Small intestine (tissue), 7 donors: Measurements from ENCODE around the gene DNAAF1. TPM values are rescaled to one million over a fixed set of nuclear protein-coding genes. Genes with fewer than 3 reads are reported as not detected.
"Not testable (repeated sequence)": the region's sequence is repeated elsewhere in the genome, so short reads cannot be mapped to it uniquely, and the experiment has no call there.

Experiments used
- DNase-seq, 2 donors: peaks; one replicate each; pipeline versions ENCODE4 v3.0.0 to v3.0.0-alpha.2; 2013
- FAIRE-seq: peaks from 2 replicates; lab custom pipeline; 2012; peaks lifted over from hg19 to GRCh38; lab: Jason Lieb, UNC
- H3K27ac ChIP-seq, 3 donors: one replicate each; pipeline ENCODE4 v1.5.1; 2013; ENCODE audit warnings: low read length in 2 of 3, mild to moderate bottlenecking in 2 of 3, control low read depth in 1 of 3, inconsistent platforms in 1 of 3, low read depth in 1 of 3, moderate library complexity in 1 of 3
- H3K27me3 ChIP-seq, 3 donors: one replicate each; pipeline ENCODE4 v1.6.1; 2013; ENCODE audit warnings: low read length in 3 of 3, inconsistent platforms in 1 of 3; ENCODE audit not compliant: control insufficient read depth in 3 of 3, insufficient read depth in 3 of 3
- H3K36me3 ChIP-seq, 3 donors: one replicate each; pipeline ENCODE4 v1.6.1; 2013; ENCODE audit warnings: low read length in 3 of 3, inconsistent platforms in 1 of 3, low read depth in 1 of 3, mild to moderate bottlenecking in 1 of 3, moderate library complexity in 1 of 3; ENCODE audit not compliant: control insufficient read depth in 3 of 3, insufficient read depth in 2 of 3
- H3K4me1 ChIP-seq, 3 donors: one replicate each; pipeline ENCODE4 v1.6.1; 2013; ENCODE audit warnings: low read length in 2 of 3, inconsistent platforms in 1 of 3, low read depth in 1 of 3, mild to moderate bottlenecking in 1 of 3, moderate library complexity in 1 of 3; ENCODE audit not compliant: control insufficient read depth in 3 of 3, insufficient read depth in 2 of 3
- H3K4me3 ChIP-seq, 3 donors: one replicate each; pipeline ENCODE4 v1.5.1; 2013; ENCODE audit warnings: low read length in 3 of 3, control low read depth in 1 of 3, inconsistent platforms in 1 of 3, low read depth in 1 of 3, mild to moderate bottlenecking in 1 of 3, moderate library complexity in 1 of 3
- H3K9me3 ChIP-seq, 2 donors: one replicate each; pipeline ENCODE4 v1.6.1; 2013; ENCODE audit warnings: low read depth in 1 of 2, low read length in 1 of 2; ENCODE audit not compliant: control insufficient read depth in 2 of 2, insufficient read depth in 1 of 2
- WGBS, 3 donors: extraction: QIAGEN DNeasy Blood & Tissue Kit; methylation state at CpG; one replicate each; pipeline ENCODE4 v1.1.7; 2013; 5-methylcytosine and 5-hydroxymethylcytosine counted together
- polyA plus RNA-seq, 4 donors: library from polyadenylated mRNA; stranded (reverse) in 3 of 4; unstranded in 1 of 4; fragments of 200-250 nt in 3 of 4; fragments of 120-200 nt in 1 of 4; gene quantifications; one replicate each; pipeline versions ENCODE4 v1.2.1 to v1.2.3, GENCODE V29; 2013
- donor health status: healthy with polysubstance abuse.
- donor health status: control.
- donor health status: control.
- donor health status: Bipolar disorder and iron deficiency.
- donor health status: healthy.

The DNAAF1 gene
- polyA plus RNA-seq, 4 donors, result 0.24 to 2.0 (median 0.72) TPM; not detected in 1

DNA sequence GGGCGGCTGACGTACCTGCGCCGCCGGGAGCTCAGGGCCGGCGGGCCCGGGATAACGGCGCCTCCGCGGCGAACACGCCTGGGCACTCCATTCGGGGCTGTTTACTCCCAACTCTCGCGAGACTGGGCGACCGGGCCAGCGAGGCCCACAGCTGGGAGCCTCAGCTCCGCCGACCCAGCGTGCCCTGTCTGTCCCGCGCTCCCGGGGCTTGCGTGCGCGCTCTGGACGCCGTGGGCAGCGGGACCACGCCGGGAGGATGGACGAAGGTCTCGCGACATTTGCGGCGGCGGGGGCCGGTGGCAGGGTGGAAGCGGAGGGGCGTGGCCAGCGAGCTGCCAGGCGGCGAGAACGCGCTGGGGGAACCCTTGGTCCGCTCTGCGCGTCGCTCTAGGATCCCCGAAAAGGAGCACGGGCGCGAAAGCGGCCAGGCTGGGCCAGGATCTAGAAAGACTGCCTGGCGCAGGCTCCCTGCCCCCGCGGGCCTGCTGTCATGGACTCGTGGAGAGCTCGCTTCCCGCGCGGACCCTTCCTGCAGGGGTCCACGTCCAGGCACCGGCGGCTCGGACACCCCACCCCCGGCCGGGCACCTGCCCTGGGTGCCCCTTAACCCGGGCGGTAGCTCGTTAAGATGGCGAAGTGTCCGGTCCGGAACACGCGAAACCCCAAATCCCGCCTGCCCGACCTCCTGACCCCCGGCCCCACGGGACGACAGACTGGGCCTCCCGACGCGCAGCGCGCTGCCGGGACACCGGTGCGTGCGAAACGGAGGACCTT, 28.2 kb upstream of the DNAAF1 start, which contains the start of gene MBTPS1:
Gene MBTPS1, minus strand, starts transcription at position 223 of the 774 bp plus-strand sequence. CDS start 15,159 bp downstream, outside the sequence.
- no peak for FAIRE-seq
- 0% methylated on average over 89 to 94 of the region's 94 CpGs for WGBS, 3 donors
- no peaks in the 10 kb centered on the region for H3K9me3 ChIP-seq
- DNase-seq, result peak; percentile 98 to 99
- peak within 1 kb of the TSS; percentile 68 to 94 (median 90) for H3K27ac ChIP-seq
- H3K4me1 ChIP-seq, result peaks cover 4 to 9% (median 8%) of the 10 kb centered on the region in 3 donors
- H3K4me3 ChIP-seq, result peak within 1 kb of the TSS; percentile 86 to 99 (median 91)
- H3K36me3 ChIP-seq, result peaks cover 0 to 2% (median 0%) of the 10 kb centered on the region in 3 donors
- no peaks in the 10 kb centered on the region for H3K27me3 ChIP-seq

DNA sequence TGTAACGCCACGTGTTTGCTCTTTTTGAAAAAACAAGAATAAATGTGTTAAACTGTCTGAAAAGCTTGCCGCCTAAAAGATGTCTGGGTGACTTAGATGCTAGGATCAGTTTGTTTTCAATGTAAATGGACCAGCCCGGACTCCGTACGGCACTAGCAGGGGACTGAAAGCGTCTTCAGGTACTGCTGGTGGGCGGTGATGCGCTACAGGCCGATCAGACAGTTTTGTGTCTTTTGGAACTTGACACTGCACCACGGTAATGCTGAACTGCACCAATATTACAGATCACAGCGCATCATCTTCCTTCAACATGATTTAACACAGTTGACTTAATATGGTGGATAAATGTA, 27.6 kb upstream of the DNAAF1 start:
- Histone ChIP-seq H3K4me1 (peaks cover 4 to 9% (median 8%) of the 10 kb centered on the region in 3 donors), H3K36me3 (peaks cover 0 to 4% (median 0%) of the 10 kb centered on the region in 3 donors), H3K9me3 (no peaks in the 10 kb centered on the region), H3K4me3 (peak overlapping the region; percentile 86 to 99 (median 91)), H3K27ac (peak overlapping the region in 2 of 3 donors; percentile 90 to 94), H3K27me3 (no peaks in the 10 kb centered on the region)
- DNase-seq, result peak in 1 of 2 donors; percentile 74
- 6 to 9% (median 8%) methylated on average over 12 of the region's 12 CpGs for WGBS, 3 donors
- no peak for FAIRE-seq

DNA sequence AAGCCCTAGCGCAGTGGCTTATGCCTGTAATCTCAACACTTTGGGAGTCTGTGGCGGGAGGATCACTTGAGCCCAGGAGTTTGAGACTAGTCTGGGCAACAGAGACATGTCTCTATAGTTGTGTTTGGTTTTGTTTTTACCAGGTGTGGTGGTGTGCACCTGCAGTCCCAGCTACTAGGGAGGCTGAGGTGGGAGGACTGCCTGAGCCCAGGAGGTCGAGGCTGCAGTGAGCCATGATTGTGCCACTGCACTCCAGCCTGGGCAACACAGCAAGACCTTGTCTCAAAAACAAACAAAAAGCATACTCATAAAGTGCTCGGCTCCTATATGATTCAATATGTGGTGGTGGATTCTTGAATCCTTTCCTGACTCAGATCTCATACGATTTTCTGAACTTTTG, 26.8 kb upstream of the DNAAF1 start:
- not testable (repeated sequence) for H3K36me3 ChIP-seq, H3K9me3 ChIP-seq, H3K4me3 ChIP-seq, H3K27me3 ChIP-seq, H3K27ac ChIP-seq, FAIRE-seq, DNase-seq, H3K4me1 ChIP-seq
- 88 to 93% (median 88%) methylated on average over 5 of the region's 5 CpGs for WGBS, 3 donors

DNA sequence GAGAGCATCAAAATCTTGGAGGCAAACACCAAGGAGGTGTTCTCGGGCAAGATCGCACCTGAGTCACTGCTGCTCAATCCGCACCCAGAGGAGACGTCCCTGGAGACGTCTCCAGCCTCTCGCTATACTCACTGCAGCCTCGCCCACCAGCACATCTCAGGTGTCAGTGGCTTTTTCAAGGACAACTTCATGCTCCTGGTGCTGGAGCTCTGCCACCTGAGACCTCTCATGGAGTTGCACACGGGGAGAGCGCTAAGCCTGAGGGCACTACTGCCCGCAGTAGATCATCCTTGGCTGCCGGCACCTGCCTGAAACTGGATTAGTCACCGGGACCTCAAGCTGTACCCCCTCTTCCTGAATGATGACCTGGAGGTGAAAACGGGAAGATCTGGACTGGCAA, 25.7 kb upstream of the DNAAF1 start:
- H3K27ac ChIP-seq, result no peak overlapping the region
- H3K4me3 ChIP-seq, result no peak overlapping the region
- H3K36me3 ChIP-seq, result peaks cover 0 to 6% (median 0%) of the 10 kb centered on the region in 3 donors
- no peak for FAIRE-seq
- WGBS, 3 donors, result 74 to 89% (median 83%) methylated on average over 13 of the region's 13 CpGs
- H3K9me3 ChIP-seq, result no peaks in the 10 kb centered on the region
- H3K4me1 ChIP-seq, result peaks cover 4 to 9% (median 8%) of the 10 kb centered on the region in 3 donors
- DNase-seq, result no peak
- no peaks in the 10 kb centered on the region for H3K27me3 ChIP-seq

DNA sequence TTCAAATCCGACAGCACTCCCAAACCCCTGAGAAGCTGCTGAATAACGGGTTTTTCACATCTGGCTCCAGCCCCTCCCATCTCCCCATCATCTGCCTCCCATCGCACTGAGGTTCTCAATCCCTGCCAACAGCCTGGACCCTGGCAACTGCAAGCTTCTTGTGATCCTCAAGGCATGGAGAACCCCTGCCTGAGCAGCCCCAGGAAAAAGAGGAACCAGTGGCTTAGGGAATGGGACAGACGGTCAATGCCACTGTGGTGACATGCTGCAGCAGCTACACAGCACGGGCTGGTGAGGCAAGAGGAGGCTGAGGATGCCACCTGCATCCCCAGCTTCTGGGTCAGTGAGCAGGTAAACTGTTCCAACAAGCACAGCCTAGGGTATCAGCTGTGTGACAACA, 25.1 kb upstream of the DNAAF1 start:
- H3K4me1 ChIP-seq, result peaks cover 4 to 8% (median 8%) of the 10 kb centered on the region in 3 donors
- FAIRE-seq, result no peak
- no peak overlapping the region for H3K27ac ChIP-seq
- peaks cover 0 to 8% (median 0%) of the 10 kb centered on the region in 3 donors for H3K36me3 ChIP-seq
- no peak overlapping the region for H3K4me3 ChIP-seq
- no peaks in the 10 kb centered on the region for H3K27me3 ChIP-seq
- no peaks in the 10 kb centered on the region for H3K9me3 ChIP-seq
- DNase-seq, result no peak
- WGBS, 3 donors, result 71 to 77% (median 72%) methylated on average over 5 of the region's 5 CpGs

DNA sequence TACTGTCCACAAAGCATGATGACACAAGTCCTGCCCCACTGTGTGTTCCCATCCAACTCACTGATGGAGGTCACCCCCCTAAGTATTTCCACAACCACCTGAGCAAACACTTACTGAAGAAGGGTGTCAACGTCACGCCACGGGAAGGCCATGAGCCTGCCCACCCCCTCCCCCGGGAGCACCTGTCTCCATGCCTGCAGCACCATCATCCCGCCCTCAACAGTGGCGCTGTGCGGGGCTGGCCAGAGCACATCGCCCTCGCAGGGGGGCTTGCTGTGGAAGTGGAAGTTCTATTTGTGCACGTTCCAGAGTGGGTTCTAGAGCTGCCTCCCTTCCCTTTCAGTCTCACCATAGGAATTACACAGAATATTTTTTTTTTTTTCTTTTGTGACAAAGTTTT, 24.1 kb upstream of the DNAAF1 start:
- H3K4me3 ChIP-seq, result no peak overlapping the region
- H3K27me3 ChIP-seq, result no peaks in the 10 kb centered on the region
- DNase-seq, result no peak
- WGBS, 3 donors, result 87 to 89% (median 89%) methylated on average over 10 of the region's 10 CpGs
- no peaks in the 10 kb centered on the region for H3K9me3 ChIP-seq
- peaks cover 0 to 8% (median 0%) of the 10 kb centered on the region in 3 donors for H3K36me3 ChIP-seq
- no peak for FAIRE-seq
- no peak overlapping the region for H3K27ac ChIP-seq
- H3K4me1 ChIP-seq, result peaks cover 0 to 6% (median 2%) of the 10 kb centered on the region in 3 donors

DNA sequence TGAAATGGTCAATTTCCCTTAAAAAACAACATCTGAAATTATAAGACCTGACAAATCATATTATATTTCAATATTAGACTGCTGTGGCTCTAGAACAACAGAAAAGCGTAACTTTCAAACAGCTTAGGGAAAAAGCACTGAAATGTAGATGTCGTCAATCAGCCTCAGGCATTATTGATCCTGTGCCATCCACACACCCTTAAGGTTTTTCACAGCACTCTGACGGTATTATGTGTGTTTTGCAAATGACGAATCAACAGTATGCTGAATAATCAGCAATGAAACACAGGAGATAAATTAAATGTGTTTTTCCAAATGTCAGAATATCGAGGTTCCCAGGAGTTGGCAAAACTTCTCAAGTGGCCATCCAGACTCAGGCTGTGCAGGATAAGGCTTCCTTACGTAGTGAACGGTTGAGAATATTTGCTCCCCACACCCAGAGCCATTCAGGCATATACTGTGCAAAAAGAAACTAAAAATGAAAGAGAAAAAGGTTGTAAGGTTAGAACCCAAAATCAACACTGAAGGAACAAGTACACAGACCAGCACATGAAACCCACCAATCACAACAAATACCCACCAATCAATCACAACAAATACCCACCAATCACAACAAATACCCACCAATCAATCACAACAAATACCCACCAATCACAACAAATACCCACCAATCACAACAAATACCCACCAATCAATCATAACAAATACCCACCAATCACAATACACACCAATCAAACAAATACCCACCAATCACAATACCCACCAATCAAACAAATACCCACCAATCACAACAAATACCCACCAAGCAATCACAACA, 20.6 kb upstream of the DNAAF1 start:
- no peaks in the 10 kb centered on the region for H3K9me3 ChIP-seq
- no peaks in the 10 kb centered on the region for H3K4me1 ChIP-seq
- WGBS, 3 donors, result 82 to 90% (median 89%) methylated on average over 7 of the region's 7 CpGs
- no peak overlapping the region for H3K27ac ChIP-seq
- FAIRE-seq, result no peak
- no peaks in the 10 kb centered on the region for H3K27me3 ChIP-seq
- peaks cover 0 to 21% (median 0%) of the 10 kb centered on the region in 3 donors for H3K36me3 ChIP-seq
- DNase-seq, result no peak
- H3K4me3 ChIP-seq, result no peak overlapping the region

DNA sequence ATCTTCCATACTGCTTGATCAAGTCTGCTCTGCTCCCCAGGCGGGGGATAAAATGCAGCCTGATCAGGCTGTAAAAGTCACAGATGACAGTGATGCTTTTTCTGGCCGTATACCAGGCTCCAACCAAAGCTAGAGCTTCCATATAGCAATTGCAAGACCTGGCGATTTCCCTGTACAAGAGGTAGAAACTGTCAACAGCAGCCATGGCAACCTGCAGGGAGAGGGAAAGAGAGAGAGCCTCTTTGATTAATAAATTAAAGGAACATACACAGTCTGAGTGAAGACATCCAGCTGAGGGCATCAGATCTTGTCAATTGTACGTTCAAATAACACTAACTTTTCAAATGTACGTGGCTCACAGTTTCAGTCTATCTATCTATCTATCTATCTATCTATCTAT, 14.0 kb upstream of the DNAAF1 start:
- no peak overlapping the region for H3K4me3 ChIP-seq
- no peak overlapping the region for H3K27ac ChIP-seq
- no peaks in the 10 kb centered on the region for H3K27me3 ChIP-seq
- no peaks in the 10 kb centered on the region for H3K4me1 ChIP-seq
- FAIRE-seq (no peak), DNase-seq (no peak)
- peaks cover 3 to 24% (median 3%) of the 10 kb centered on the region in 3 donors for H3K36me3 ChIP-seq
- no peaks in the 10 kb centered on the region for H3K9me3 ChIP-seq
- 81 to 86% (median 84%) methylated on average over 5 of the region's 5 CpGs for WGBS, 3 donors
